ENCODE data around the gene NHS. TPM values are rescaled to one million over a fixed set of nuclear protein-coding genes. Genes with fewer than 3 reads are reported as not detected.

The NHS gene
- total and polyA plus RNA-seq, 11 donors = 0.22 to 3.4 (median 1.1) TPM

DNA sequence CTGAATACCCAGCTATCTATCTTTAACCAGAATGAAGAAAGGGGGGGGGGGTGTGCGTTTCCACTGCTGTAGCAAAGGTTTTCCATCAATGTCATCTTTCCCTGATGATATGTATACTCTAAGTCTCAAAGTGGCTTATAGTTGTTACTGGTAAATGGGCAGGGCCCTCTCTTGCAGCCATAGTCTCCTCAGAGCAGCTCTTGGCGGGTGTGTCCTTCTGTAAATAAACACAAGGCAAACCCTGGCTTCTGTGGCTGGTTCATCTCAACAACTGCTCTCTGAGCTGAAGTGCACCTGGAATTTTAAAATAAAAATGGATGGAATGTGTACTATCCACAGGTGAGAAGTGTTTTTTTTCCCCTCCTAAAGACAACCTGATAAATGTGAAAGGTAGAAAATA is 304.8 kb downstream of the NHS start:
- intact Hi-C loops (cut with DNase I) = loop anchor here in 2 of 10 donors (10.0 kb wide), 2 partner anchors 145 to 555 kb away; no protein-coding TSS in a partner anchor

DNA sequence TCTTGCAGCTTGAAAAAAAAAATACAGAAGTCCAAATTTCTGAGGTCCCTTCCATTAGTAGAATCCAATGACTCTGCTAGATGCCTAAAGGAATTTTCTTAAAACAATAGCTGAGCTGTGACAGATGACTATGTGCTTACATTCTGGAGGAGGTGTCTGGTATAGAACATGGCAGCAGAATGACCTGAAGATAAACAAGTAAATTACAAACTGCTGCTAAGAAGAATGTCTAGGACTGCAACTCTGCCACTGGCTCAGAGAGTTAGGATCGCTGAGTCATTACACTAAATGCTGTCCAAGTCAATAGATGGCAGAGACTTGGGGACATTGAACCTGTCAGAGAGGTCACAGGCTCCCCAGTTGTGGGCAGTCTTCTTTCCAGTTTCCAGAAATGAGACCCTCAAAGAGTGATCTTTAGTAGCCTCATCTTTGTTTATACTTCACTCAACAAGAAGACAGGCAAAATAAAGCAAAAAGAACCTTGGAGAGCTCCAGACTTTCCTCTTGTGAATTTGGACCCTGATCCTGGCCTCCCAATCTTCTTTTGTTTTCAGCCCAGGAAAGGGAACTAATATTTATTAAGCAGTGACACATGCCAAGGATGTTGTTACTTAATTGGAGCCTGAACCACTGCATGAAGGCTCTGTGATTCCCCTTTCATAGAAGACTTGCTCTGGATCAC is 305.9 kb downstream of the NHS start:
- intact Hi-C loops (cut with DNase I) = loop anchor here in 2 of 10 donors (10.0 kb wide), 2 partner anchors 146 to 556 kb away; no protein-coding TSS in a partner anchor

More for the DNA sequence above, 304.8 kb downstream of the NHS start:
- no peaks in the 10 kb centered on the region for H3K36me3 ChIP-seq
- H3K27me3 ChIP-seq = peaks cover 0 to 6% (median 0%) of the 10 kb centered on the region in 9 donors
- H3K9me3 ChIP-seq = no peaks in the 10 kb centered on the region
- WGBS, 4 donors = 49 to 79% (median 70%) methylated on average over 2 of the region's 2 CpGs
- TF ChIP-seq, protein P1, sequence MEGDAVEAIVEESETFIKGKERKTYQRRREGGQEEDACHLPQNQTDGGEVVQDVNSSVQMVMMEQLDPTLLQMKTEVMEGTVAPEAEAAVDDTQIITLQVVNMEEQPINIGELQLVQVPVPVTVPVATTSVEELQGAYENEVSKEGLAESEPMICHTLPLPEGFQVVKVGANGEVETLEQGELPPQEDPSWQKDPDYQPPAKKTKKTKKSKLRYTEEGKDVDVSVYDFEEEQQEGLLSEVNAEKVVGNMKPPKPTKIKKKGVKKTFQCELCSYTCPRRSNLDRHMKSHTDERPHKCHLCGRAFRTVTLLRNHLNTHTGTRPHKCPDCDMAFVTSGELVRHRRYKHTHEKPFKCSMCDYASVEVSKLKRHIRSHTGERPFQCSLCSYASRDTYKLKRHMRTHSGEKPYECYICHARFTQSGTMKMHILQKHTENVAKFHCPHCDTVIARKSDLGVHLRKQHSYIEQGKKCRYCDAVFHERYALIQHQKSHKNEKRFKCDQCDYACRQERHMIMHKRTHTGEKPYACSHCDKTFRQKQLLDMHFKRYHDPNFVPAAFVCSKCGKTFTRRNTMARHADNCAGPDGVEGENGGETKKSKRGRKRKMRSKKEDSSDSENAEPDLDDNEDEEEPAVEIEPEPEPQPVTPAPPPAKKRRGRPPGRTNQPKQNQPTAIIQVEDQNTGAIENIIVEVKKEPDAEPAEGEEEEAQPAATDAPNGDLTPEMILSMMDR (IDR thresholded peaks at IDR 0.05) = no peak
- TF ChIP-seq POLR2A (IDR thresholded peaks at IDR 0.05) = no peak
- H3K4me1 ChIP-seq = no peaks in the 10 kb centered on the region
- H3K27ac ChIP-seq = no peak overlapping the region
- ATAC-seq (no peak), DNase-seq (no peak)
- no peak overlapping the region for H3K4me3 ChIP-seq

DNA sequence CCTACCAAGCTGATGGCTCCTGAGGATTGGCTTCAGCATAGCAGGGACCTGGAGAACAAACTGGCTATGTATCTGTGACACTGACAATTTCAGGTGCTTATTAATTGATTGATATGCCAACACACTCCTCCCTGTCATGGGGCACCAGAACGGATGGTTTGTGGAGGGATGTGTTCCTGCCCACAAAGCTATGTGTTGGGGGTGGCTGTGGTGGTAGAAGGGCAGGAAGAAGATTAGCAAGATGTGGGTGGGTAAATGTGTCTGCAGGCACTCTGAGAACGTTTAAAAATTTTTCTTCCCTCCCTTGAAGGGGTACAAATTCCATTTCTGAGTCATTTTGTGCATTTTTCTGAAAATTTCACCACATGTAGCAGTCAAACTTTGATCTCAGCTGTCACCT is 307.3 kb downstream of the NHS start:
- DNase-seq = no peak
- no peak for ATAC-seq
- Histone ChIP-seq H3K27ac (no peak overlapping the region), H3K9me3 (no peaks in the 10 kb centered on the region), H3K36me3 (no peaks in the 10 kb centered on the region), H3K4me1 (no peaks in the 10 kb centered on the region), H3K4me3 (no peak overlapping the region), H3K27me3 (peaks cover 0 to 6% (median 0%) of the 10 kb centered on the region in 9 donors)
- intact Hi-C loops (cut with DNase I) = loop anchor here in 2 of 10 donors (10.0 kb wide), 2 partner anchors 147 to 557 kb away; no protein-coding TSS in a partner anchor
- WGBS, 4 donors = 45 to 80% (median 51%) methylated on average over 2 of the region's 2 CpGs
- no peak for TF ChIP-seq POLR2A (IDR thresholded peaks at IDR 0.05)
- TF ChIP-seq, protein P1 (IDR thresholded peaks at IDR 0.05) = no peak

More for the DNA sequence above, 305.9 kb downstream of the NHS start:
- TF ChIP-seq, protein P1 (IDR thresholded peaks at IDR 0.05) = no peak
- TF ChIP-seq POLR2A (IDR thresholded peaks at IDR 0.05) = no peak
- DNase-seq (no peak), ATAC-seq (no peak)
- H3K36me3 ChIP-seq = no peaks in the 10 kb centered on the region
- peaks cover 0 to 6% (median 0%) of the 10 kb centered on the region in 9 donors for H3K27me3 ChIP-seq
- no peaks in the 10 kb centered on the region for H3K4me1 ChIP-seq
- H3K4me3 ChIP-seq = no peak overlapping the region
- no peak overlapping the region for H3K27ac ChIP-seq
- no peaks in the 10 kb centered on the region for H3K9me3 ChIP-seq
- WGBS, 4 donors = 80 to 92% (median 84%) methylated on average over 1 of the region's 1 CpG

DNA sequence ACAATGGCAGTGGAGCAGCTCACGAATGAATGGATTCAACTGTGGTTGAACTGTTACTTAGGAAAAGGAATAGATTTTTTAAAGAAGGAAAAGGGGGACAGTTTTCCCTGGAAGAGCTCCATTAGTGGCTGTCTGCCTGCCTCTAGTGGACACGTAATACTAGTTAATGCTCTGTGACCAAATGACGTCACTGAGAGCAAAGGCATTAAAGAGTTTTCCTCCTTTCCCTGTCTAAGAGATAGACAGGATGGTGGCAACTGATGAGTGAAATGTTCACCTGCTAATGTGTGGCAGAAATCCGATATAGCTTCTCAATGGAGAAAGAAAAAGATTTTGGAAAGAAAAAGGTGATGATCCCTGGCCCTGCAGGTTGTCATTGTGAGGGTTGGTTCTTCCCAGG is 310.0 kb downstream of the NHS start:
- ATAC-seq = no peak
- no peak for DNase-seq
- Histone ChIP-seq H3K4me3 (no peak overlapping the region), H3K27ac (no peak overlapping the region), H3K9me3 (no peaks in the 10 kb centered on the region), H3K27me3 (peaks cover 0 to 15% (median 0%) of the 10 kb centered on the region in 9 donors), H3K4me1 (peaks cover 0 to 3% (median 0%) of the 10 kb centered on the region in 12 donors), H3K36me3 (no peaks in the 10 kb centered on the region)
- TF ChIP-seq POLR2A (IDR thresholded peaks at IDR 0.05) = no peak
- TF ChIP-seq, protein P1 (IDR thresholded peaks at IDR 0.05) = no peak
- 63 to 87% (median 79%) methylated on average over 4 of the region's 4 CpGs for WGBS, 4 donors
- intact Hi-C loops (cut with DNase I) = loop anchor here in 7 of 10 donors (5.0 to 10.0 kb wide), 5 partner anchors 83 to 560 kb away; no protein-coding TSS in a partner anchor
